Measurements from ENCODE around the gene CAMK2D.

The CAMK2D gene

DNA sequence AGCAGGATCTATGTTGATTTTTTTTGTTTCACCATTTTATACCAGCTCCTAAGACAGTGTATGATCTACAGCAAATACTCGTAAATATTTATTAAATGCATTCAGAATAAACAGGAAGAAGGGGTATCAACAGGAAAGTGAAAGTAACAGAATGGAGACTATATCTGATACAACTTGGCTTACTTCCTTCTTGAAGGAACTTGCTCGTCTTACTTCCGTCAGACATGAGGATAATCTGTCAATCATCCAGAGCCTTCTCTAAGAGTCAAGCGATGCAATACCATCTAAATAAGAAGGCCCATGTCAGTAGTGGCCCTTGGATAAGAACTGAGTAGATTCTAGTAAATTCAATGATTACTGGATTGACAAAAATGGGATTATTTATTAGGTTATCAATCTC is 84.2 kb downstream of the CAMK2D start:
- DNase-seq = no peak

DNA sequence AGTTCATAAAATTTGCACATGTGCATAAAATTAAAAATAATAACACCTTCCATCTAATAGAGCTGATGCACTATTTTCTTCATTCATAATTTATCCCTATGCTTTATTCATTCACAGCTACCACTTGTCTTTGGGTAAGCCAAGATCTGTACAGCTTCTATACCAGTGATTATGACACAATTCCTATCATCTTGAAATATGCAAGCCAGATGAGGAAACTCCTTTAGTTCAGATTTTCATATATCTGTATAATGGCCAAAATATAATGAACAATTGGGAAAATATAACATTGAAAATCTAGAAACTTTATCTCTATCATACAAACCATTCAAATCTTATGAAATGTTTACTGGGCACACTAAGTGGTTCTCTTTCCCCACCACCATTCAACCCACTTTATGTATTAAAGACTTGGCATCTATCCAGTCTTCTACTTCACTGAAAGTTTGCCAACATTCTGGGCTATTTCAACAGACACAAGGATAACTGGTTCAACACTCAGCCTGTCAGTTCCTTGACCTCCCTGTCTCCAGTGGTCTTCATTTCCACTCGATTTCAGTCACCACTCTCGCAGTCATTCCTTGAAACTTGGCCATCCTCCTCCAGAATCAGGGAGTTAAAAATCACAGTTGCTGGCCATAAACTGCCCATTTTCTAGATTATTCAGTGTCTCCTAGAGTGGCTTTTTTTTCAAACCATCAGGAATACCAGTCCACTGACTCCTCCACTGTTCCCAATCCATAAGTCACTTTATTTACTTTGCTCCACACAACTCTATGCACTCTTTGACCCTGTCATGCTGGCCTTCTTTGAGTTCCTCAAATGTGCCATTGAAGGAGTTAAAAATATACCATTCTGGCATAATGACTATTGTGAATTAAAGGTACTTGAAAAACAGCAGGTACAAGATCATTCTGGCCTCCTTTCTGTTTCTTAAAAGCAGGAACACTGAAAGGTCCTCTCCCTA is 85.5 kb downstream of the CAMK2D start:
- no peak for DNase-seq

DNA sequence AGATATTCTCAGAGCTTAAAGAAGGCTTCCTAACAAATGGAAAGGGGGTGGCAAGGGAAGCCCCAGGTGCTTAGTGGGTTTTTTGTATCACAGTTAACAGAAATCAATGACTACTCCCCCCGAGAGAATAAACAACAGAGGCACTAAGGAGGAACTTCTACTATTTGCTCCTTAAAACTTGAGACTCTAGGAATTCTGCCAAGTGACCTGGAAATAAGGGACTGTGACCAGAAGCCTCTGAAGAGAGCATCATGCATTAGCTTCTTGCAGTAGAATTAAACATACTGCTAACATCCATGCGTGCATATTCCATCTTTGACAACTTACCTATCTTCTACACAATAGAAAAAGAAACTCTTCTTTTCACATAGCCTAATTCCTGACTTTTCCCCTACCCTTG is 86.8 kb downstream of the CAMK2D start:
- DNase-seq = no peak

DNA sequence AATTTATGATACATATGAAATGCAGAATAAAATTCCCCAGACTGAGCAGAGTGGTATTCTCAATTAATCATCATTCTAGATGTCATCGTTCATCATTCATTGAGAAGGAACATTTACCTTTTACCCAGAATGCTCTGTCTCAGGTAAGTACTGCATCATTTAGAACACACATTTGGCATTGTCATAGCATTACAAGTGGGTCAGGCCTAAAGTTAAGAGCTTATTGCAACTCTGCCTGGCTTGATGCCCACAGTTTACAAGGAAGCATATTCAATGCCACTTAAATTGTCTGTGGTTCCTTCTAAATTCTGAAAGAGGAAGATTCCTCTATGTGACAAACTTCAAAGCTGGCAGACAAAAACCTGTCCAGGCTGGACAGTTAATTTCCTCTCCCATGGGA is 87.3 kb downstream of the CAMK2D start:
- DNase-seq = no peak

DNA sequence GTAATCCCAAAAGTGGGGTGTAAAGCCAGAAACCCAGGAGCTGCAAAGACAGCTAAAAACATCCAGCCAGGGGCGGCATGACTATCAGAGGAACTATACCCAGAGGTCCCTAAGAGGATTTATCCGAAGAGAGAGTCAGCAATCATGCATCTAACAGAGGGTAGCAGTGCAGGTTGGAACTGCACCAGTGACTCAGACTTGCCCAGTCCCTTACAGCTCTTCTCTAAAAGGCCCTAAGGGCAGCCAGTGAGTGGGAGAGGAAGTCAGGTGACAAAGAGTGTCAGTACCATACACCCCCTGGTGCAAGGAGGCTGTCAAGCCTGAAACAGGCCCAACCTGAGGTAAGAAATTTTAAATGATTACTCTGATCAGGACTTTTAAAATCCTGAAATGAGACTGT is 88.1 kb downstream of the CAMK2D start:
- peak; percentile 11 to 63 for DNase-seq

DNA sequence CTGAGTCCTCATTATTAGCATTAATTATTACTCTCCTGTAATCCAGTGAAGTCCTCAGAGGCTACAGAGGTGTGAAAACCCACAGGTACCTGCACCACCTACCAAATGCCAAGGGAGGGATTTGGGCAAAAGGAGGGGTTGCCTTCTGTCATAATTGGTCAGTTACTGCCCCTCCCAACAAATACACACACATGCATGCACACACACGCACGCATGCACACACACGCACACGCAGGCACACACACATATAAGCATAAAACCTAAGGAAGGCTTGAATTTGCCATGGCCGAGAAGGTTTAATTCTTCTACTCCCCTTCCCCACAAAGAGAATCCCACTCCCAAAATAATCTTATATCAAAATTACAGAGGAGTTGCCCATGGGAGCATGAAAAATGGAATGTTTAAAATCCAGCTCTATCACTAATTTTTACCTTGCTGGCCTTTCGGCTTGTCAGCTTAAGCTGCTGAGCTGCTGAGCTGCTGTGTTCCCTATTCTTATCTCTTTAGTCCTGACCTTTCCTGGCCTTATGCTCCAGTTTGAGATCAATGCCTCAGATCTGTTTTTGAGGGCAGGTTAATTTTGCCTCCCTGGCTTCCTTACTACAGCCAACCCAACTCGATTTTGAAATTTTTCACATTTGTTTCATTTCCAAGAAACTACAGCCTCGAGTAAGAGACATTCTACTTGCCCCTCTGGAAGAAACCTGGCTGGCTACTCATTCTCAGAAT is 95.0 kb downstream of the CAMK2D start:
- DNase-seq = no peak

DNA sequence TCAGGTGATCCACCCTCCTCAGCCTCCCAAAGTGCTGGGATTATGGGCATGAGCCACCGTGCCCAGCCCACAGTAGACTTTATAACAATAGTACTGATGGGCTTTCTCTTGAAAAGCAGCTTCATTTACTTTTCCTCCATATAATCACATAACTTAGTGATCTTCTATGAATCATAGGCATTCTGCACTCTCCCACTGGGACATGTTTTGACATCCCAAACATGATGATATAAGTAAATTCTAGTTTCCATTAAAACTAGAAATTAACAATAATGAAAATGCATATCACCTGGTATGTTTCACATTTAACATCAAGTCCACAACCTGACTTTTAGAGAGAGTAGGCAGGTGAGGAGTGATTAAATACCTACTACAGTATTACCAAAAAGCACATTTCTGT is 96.5 kb downstream of the CAMK2D start:
- no peak for DNase-seq

DNA sequence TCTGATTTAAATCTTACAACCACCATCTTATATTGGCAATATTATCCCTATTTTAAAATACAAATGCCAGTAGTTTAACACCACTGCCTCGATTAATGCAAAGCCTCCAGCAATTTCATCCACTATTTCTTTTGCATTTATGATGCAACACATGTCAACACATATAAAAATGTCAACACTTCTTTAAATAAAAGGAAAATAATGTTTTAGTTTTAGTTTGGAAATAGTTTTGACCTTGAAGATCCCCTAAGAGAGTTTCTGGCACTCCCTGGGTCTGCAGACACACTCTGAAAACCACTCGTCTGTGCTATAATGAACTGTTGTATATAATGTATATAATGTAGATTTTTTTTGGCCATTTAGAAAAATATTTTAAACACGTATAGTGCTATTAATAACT is 99.0 kb downstream of the CAMK2D start:
- no peak for DNase-seq

DNA sequence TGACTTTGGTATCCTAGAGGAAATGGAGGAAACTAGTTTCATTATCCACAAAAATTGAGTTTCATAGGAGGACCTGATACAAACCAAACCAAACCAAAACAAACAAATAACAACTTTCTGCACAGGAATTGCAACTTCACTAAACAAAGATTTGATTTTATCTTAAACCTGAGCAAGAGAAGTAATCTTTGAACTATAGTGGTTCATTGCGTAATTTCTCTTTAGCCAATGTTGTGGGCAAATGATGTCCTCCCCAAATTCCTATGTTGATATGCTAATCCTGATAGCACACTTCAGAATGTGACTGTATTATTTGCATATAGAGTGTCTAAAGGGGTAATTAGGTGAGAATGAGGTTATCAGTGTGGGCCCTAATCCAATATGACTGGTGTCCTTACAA is 102.4 kb downstream of the CAMK2D start:
- no peak for DNase-seq

DNA sequence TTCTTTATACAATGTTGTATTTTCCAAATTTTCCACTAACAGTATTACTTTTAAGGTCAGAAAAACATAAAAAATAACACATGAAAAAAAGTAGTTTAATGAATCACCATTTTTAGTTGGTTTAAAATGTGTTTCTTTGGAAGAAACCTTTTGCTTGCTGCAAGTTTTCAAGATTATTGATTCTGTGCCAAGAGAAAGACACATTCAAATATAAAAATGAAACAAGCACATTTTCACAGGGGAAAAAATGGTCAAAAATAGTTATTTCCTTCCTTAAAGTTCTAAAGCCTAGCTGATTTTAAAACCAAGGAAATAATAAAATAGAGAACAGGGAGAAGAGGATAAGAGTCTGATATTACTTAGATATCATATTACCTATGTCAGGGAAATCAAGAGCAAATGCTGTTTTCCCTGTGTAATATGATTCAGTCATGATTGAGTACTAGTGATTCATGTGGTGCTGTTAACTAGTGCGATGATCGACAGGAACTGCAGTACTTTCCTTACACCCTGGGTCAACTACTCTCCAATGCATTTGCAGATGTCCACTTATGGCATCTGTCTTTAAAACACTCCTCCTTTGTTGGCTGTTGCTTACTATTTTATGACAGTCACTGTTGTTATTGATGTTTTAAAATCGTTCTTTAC is 103.8 kb downstream of the CAMK2D start:
- no peak for DNase-seq

DNA sequence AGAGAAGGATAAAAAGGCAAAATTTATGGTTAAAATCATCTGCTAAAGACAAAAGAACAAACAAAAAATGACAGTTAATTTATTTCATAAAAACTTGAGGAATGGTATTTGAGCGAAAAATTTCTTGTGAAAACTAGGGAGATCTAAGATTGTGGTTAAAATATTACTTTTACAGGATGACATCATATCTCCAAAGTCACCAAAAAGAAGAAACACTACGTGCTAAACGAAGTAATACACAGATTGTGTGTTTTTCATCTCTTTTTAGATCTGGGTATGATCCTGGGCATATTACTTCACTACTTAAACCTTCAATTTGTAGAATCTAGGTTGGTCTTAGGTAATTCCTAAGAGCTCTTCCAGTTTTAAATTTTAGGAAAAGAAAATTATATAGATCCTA is 107.7 kb downstream of the CAMK2D start:
- DNase-seq = no peak

DNA sequence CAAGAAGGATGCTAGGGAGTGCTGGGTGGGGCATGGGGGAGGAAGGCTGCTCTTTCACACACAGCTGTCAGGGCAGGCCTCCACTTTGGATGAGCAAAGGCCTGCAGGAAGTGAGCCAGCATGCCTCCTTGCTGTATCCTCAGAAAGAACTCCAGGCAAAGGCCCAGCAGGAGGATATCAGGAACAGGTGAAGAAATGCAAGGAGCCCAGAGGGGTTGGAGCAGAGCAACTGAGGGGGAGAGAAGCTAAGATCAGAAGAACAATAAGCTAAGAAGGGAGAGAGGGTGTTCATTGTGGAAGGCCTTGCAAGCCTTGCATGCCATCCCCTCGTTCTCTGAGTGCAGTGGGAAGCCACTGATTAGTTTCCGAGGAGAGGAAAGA is 115.1 kb downstream of the CAMK2D start:
- no peak for DNase-seq

DNA sequence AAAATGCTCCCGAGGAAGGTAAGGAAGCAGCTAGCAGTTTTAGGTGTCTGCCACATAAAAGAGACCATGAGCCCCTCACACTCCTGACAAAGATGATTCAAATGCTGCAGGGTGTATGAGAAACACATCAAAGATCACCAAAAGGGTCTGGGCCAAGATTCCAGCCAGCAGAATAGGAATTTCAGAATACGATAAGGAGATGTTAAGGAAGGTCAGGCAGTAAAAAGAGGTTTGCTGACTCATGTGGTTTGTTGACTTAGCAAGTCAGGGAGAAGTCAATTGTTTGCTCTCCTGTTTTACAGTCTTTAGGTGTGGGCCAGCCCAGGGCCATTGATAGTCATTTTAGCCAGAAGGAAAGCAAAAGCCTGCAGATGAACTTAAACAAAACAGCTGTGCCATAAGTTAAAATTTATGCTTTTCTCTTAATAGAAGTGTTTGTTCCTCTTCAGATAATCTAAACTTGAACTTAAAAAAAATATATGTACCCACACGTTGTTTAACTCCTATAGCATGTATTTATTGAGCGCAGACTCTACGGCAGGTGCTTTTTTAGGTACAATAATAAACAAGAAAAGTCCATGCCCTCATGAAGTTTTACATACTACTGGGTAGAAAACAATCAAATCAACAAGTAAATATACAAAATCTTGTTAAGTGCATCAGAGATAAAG is 115.6 kb downstream of the CAMK2D start:
- DNase-seq = no peak

DNA sequence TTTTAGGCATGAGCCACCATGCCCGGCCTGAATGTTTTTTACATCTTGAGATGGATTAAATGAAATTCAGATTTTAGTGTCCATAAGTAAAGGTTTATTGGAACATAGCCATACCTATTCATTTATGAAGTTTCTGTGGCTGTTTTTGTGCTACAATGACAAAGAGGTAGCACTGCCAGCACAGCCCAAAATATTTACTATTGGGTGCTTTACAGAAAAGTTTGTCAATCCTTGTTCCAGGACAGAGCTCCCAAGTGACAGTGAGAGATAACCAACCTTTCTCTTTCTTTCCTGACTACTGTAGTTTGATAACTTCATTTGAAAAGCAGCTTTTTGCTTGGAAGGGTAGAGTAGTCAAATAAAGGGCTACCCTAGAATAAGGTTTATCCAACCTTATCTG is 116.2 kb downstream of the CAMK2D start:
- DNase-seq = no peak

DNA sequence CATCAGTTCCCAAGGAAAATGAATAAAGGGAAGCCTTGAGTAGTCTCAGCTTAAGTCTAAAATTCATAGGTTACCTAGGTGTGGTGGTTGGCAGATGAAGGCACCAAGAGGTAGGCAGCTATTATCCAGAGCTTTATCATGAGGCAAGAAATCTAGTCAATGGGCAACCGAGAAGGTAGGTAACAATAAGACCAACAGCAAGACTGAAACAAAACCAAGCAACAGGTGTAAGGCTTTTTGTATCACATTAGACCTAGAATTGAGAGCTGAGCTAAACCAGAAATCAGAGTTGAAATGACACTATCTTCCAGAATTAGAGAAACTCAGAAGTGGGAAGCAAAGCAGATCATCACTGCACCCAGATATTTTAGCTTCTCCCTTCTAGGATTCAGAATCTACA is 117.1 kb downstream of the CAMK2D start:
- DNase-seq = no peak

DNA sequence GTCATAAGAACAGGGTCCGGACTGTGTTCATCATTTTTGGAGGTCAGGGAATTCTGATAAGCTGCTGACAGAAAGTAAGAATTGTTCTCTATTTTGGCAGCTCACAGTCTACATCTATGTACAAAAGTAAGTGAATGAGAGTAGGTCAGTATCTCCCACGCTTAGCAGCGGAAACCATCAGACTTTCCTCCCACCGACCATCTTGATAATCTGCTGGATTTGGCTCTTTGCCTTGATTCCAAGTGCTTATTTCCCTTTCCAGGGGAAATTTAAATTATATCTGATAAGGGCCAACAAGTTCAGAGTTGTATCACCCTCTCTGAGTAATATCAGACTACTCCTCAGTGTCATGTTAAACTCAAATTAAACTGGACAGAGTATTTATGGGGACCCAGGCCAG is 118.0 kb downstream of the CAMK2D start:
- DNase-seq = no peak

DNA sequence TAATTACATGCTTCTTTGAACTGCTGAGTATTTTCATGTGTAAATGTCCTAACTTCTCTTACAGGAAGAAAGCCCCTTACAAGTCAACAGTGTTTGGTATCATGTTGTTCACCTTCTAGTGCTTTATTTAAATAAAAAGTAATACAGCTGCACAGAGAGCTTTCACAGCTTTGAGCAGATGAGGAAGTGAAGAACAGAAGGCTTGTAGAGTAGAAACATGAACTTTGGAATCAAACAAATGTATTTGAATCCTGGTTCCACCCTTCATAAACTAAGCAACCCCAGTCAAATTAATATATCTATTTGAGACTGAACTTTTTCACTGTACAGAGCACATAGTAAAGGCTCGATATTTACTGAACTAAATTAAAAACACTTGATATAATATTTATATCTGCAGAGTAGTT is 120.5 kb downstream of the CAMK2D start:
- DNase-seq = no peak

DNA sequence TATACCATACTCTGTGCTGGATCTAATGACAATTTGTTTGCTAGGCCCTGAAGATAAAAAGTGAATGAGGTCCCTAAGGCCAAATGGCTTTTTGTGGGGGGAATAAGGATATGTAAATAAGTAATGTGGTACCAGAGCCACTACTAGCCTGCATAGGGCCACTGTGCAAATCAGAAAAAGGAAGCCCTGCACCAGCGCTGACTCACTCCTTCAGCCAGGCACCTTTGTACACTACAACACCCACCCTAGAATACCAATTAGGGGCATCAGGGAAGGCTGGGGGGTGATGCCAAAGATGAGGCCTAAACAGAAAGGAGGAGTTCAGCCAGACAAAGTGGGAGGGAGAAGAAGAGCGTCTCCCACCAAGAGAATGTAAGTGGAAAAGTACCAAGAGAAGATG is 122.2 kb downstream of the CAMK2D start:
- peak in 1 of 2 experiments; percentile 4 for DNase-seq

DNA sequence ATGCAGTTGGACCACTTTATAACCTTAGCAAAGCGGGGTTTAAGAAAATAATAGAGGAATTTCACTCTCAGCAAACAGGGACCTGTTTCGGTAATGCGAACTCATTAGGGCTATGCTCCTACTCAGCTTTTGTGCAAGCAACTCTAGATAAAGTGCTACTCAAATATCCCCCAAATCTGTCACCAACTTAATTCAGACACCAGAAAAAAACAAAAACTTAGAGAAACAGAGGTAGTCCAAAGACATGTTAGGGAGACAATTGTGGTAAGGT is 123.0 kb downstream of the CAMK2D start:
- no peak for DNase-seq

DNA sequence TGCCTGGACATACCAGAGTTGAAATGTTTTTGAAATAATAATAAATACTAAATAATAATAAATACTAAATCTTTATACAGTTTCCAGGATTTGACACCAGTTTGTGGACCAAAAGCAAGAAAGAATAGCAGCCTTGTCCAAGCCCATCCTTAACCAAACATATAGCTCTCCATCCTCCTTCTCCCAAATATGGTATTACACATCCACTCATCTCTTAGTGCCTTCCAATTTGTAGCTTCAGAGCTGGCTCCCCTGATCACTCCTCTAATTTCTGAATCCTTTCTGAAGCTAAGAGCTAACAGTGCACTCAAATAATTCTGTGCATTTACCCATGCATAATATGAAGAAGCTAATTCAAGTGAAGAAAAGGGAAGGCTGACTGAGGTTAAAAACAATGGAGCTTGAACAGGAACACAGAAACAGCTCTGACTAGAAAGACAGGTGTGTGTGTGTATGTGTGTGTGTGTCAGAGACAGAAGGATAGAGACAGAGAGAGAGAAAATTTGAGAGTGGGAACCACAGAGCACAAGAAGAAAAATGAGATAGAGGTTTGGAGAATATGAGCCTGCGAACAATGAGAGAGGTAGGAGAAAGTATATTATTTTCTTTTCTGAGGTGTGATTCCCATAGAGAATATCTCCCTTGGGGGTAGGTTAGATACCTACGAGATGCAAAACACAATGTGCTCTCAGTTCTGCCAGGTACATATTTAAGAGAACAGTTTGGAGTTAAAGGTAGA is 123.5 kb downstream of the CAMK2D start:
- no peak for DNase-seq

DNA sequence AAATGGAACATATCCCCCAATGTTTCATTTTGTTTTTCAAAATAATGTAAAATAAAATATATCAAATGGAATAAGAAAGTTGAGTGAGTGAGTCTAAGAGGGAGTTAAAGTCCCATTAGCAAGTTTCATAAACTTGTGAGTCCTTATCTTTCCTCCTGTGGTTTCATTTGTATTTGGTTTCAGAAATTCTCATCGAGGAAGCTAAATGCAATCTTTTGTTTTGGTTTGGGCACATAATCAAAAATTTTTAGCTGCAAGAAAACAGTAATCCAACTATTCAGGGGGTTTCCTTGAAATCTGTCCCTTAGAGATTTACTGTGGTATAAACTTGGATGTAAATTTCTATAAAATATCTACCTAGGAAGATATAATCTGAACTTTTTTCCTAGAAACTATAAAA is 124.2 kb downstream of the CAMK2D start:
- DNase-seq = no peak

DNA sequence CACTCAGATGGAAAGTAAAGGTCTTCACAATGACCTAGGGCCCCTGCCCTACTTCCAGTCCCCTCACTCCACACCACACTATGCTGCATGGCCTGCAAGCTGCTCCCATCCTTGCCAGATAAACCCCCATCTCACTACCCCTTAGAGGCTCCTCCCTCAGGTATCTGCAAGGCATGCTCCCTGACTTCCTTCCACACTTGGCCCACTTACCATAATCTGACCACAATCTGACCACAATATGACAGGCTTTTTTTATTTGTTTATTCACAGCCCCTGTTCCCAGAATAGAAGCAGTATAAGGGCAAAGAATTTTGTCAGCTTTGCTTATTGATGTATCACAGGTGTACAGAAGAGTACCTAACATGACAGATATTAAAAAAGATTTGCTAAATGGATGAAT is 124.7 kb downstream of the CAMK2D start:
- peak in 1 of 2 experiments; percentile 14 for DNase-seq

DNA sequence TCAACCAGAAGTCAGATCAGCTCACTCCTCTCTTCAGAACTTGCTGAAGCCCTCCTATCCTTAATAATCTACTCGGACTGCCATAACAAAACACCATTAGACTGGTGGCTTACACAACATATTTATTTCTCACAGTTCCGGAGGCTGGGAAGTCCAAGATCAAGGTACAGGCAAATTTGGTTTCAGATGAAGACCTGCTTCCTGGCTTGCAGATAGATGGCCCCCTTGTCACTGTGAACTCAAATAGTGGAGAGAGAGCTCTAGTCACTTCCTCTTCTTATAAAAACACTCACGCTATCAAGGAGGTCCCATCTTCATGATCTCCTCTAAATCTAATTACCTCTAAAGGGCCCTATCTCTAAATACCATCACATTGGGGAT is 125.1 kb downstream of the CAMK2D start:
- DNase-seq = peak in 1 of 2 experiments; percentile 7

Data from stimulated activated CD4-positive, alpha-beta T cell treated with anti-CD3 and anti-CD28 coated beads, Interleukin-4, amount 100 ng/mL, for 4 hours (primary cell).